ENCODE results near the gene PEX5L. TPM values are rescaled to one million over a fixed set of nuclear protein-coding genes. Genes with fewer than 3 reads are reported as not detected.

The PEX5L gene
- total RNA-seq, 4 donors from 2014 or later: 0.13 to 2.0 TPM; not detected in 2

- Histone ChIP-seq H3K4me1 (no peaks in the 10 kb centered on the region), H3K27ac (no peak overlapping the region), H3K9me3 (no peaks in the 10 kb centered on the region), H3K27me3 (no peaks in the 10 kb centered on the region), H3K4me3 (replicated peaks in 1 of 3) (no peak overlapping the region), H3K36me3 (no peaks in the 10 kb centered on the region)
- TF ChIP-seq POLR2A (IDR thresholded peaks at IDR 0.05) (no peak), CTCF (IDR thresholded peaks at IDR 0.05) (no peak)
- intact Hi-C loops (cut with DNase I): no loop called here
- no peak for DNase-seq
- 89 to 90% methylated on average over 4 of the region's 4 CpGs for WGBS, 2 donors
Observed at GRCh38 chr3:179933080-179933479, 103.7 kb downstream of the PEX5L start.

GRCh38 chr3:179932674-179933073 lies 104.1 kb downstream of the PEX5L start:
- TF ChIP-seq CTCF (IDR thresholded peaks at IDR 0.05): no peak
- TF ChIP-seq POLR2A (IDR thresholded peaks at IDR 0.05): no peak
- Histone ChIP-seq H3K27ac (no peak overlapping the region), H3K36me3 (no peaks in the 10 kb centered on the region), H3K27me3 (no peaks in the 10 kb centered on the region), H3K9me3 (no peaks in the 10 kb centered on the region), H3K4me1 (no peaks in the 10 kb centered on the region), H3K4me3 (replicated peaks in 1 of 3) (no peak overlapping the region)
- intact Hi-C loops (cut with DNase I): no loop called here
- DNase-seq: no peak
- 90 to 95% methylated on average over 1 of the region's 1 CpG for WGBS, 2 donors

GRCh38 chr3:179929091-179929529 lies 107.6 kb downstream of the PEX5L start:
- TF ChIP-seq POLR2A (IDR thresholded peaks at IDR 0.05) (no peak), CTCF (IDR thresholded peaks at IDR 0.05) (peak; percentile 17 to 76 (median 41))
- no peaks in the 10 kb centered on the region for H3K36me3 ChIP-seq
- no peak overlapping the region for H3K27ac ChIP-seq
- no peak overlapping the region for H3K4me3 ChIP-seq (replicated peaks in 1 of 3)
- intact Hi-C loops (cut with DNase I): no loop called here
- 0 to 20% methylated on average over 1 of the region's 1 CpG for WGBS, 2 donors
- DNase-seq: peak; percentile 34 to 42
- H3K4me1 ChIP-seq: no peaks in the 10 kb centered on the region
- H3K27me3 ChIP-seq: no peaks in the 10 kb centered on the region
- no peaks in the 10 kb centered on the region for H3K9me3 ChIP-seq

GRCh38 chr3:179927191-179927590 lies 109.5 kb downstream of the PEX5L start:
- Histone ChIP-seq H3K4me3 (replicated peaks in 1 of 3) (no peak overlapping the region), H3K9me3 (no peaks in the 10 kb centered on the region), H3K4me1 (no peaks in the 10 kb centered on the region), H3K27ac (no peak overlapping the region), H3K36me3 (no peaks in the 10 kb centered on the region), H3K27me3 (no peaks in the 10 kb centered on the region)
- WGBS, 2 donors: 82 to 83% methylated on average over 3 of the region's 3 CpGs
- no peak for DNase-seq
- intact Hi-C loops (cut with DNase I): no loop called here
- TF ChIP-seq POLR2A (IDR thresholded peaks at IDR 0.05) (no peak), CTCF (IDR thresholded peaks at IDR 0.05) (no peak)

GRCh38 chr3:179921951-179922350 lies 114.8 kb downstream of the PEX5L start:
- H3K4me1 ChIP-seq: no peaks in the 10 kb centered on the region
- TF ChIP-seq CTCF (IDR thresholded peaks at IDR 0.05): no peak
- no peak for TF ChIP-seq POLR2A (IDR thresholded peaks at IDR 0.05)
- no peaks in the 10 kb centered on the region for H3K27me3 ChIP-seq
- H3K9me3 ChIP-seq: no peaks in the 10 kb centered on the region
- H3K27ac ChIP-seq: no peak overlapping the region
- WGBS, 2 donors: 84 to 87% methylated on average over 3 of the region's 3 CpGs
- H3K36me3 ChIP-seq: no peaks in the 10 kb centered on the region
- intact Hi-C loops (cut with DNase I): no loop called here
- no peak overlapping the region for H3K4me3 ChIP-seq (replicated peaks in 1 of 3)
- no peak for DNase-seq
